Cardiac muscle cell (in vitro differentiated cells and primary cell): ENCODE results near the gene BOD1L2. TPM values are rescaled to one million over a fixed set of nuclear protein-coding genes. Genes with fewer than 3 reads are reported as not detected.
A peak's percentile ranks its signal among the peaks of the same experiment; 100 is the strongest.

Experiments used
- DNase-seq, 2 donors: peaks; one replicate each; pipeline versions ENCODE4 v3.0.0 to v3.0.0-alpha.2; 2010 to 2017; ENCODE audit warnings: low read depth in 1 of 2, low spot score in 1 of 2
- H3K27ac ChIP-seq: fragments of 200-600 bp; sonication (generic); 2 replicates; pipeline ENCODE4 v1.5.1; 2016
- H3K27me3 ChIP-seq: fragments of 200-600 bp; sonication (generic); 2 replicates; pipeline ENCODE4 v1.6.0; 2016; ENCODE audit warnings: control low read depth
- H3K36me3 ChIP-seq: fragments of 200-600 bp; sonication (generic); 2 replicates; pipeline ENCODE4 v1.5.1; 2016; ENCODE audit warnings: control low read depth
- H3K4me1 ChIP-seq: fragments of 200-600 bp; sonication (generic); 2 replicates; pipeline ENCODE4 v1.8.1; 2017; ENCODE audit warnings: low read depth, mild to moderate bottlenecking, mixed run types
- H3K4me3 ChIP-seq: fragments of 200-600 bp; sonication (generic); 2 replicates; pipeline ENCODE4 v1.5.1; 2016; ENCODE audit warnings: mild to moderate bottlenecking
- H3K9me3 ChIP-seq: fragments of 200-600 bp; sonication (generic); 2 replicates; pipeline ENCODE4 v1.5.1; 2017; ENCODE audit warnings: low read depth, mild to moderate bottlenecking, control low read depth
- polyA plus RNA-seq: library from polyadenylated mRNA; unstranded; fragments of >200 nt; fragmentation: Nextera tagmentation; extraction: Ambion mirVana; gene quantifications from 2 replicates; pipeline ENCODE4 v1.2.1, GENCODE V29; 2016
- total RNA-seq: library from RNA; depleted of rRNA; stranded (reverse); fragments of >200 nt; gene quantifications from 2 replicates; pipeline ENCODE4 v1.2.3, GENCODE V29; 2016
- TF ChIP-seq, protein P1 (sequence below): IDR thresholded peaks from 2 replicates; pipeline ENCODE4 v1.5.1; 2012; ENCODE audit warnings: low read depth, mild to moderate bottlenecking, low read length

The BOD1L2 gene
- total and polyA plus RNA-seq, 2 experiments from 2014 or later: not detected

DNA sequence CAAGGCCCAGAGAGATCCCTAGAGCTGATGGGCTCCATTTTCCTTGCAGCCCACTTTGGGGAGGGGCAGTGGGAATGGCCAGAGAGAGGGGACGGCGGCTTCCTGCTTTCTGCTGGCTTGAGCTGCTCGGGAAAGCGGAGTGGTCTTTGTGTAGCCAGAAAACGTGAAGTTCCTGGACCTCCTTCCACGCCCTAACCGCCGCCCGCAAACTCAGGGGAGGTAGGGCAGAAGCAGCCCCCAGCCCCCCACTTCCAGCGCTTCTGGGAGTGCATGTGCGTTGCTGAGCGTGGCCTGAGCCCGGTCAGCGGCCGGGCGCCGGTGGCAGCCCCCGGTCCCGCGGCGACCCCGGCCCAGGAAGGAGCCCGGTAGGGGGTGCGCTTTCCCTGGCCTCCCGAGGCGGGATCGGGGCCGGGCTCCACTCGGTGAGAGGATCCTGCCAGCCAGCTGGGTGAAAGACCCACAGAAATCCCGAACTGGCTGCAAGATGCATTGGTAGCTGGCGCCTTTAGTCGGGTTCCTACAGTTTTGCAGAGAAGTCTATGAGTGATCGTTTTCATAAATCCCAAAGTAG, 25.3 kb upstream of the BOD1L2 start:
- Histone ChIP-seq H3K27ac (no peak overlapping the region), H3K9me3 (no peaks in the 10 kb centered on the region), H3K4me3 (no peak overlapping the region), H3K36me3 (no peaks in the 10 kb centered on the region), H3K27me3 (no peaks in the 10 kb centered on the region), H3K4me1 (no peaks in the 10 kb centered on the region)
- DNase-seq: peak in 1 of 2 donors; percentile 43
- TF ChIP-seq, protein P1, sequence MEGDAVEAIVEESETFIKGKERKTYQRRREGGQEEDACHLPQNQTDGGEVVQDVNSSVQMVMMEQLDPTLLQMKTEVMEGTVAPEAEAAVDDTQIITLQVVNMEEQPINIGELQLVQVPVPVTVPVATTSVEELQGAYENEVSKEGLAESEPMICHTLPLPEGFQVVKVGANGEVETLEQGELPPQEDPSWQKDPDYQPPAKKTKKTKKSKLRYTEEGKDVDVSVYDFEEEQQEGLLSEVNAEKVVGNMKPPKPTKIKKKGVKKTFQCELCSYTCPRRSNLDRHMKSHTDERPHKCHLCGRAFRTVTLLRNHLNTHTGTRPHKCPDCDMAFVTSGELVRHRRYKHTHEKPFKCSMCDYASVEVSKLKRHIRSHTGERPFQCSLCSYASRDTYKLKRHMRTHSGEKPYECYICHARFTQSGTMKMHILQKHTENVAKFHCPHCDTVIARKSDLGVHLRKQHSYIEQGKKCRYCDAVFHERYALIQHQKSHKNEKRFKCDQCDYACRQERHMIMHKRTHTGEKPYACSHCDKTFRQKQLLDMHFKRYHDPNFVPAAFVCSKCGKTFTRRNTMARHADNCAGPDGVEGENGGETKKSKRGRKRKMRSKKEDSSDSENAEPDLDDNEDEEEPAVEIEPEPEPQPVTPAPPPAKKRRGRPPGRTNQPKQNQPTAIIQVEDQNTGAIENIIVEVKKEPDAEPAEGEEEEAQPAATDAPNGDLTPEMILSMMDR: no peak

DNA sequence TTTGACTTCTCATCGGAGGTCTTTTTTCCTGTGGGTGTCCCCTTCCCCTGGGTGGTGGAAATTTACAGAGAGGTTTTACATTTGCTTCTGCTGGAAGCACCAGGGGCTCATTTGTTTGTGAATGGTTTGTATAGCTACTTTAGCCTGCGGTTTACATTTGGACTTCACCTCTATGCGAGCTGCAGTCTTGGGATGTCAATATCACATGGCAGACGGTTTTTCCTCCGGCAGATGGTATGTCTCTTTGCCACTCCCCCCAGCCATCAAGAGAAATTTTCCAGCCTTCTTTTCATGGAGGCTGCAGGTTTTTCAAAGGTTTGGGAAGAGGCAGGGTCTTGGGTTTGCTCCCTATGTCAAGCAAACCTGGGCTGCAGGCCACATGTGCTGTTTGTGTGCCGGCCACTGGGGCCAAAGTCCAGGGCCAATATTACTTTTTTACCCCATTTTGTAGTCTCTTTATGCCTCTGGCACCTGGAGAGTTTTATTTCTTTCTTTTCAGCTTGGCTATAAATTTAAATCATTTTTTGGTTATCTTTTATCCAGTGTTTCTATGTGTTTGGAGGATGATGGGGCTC, 23.9 kb upstream of the BOD1L2 start:
- TF ChIP-seq, protein P1: no peak
- H3K4me1 ChIP-seq: no peaks in the 10 kb centered on the region
- H3K27me3 ChIP-seq: no peaks in the 10 kb centered on the region
- no peak overlapping the region for H3K27ac ChIP-seq
- no peak overlapping the region for H3K4me3 ChIP-seq
- no peaks in the 10 kb centered on the region for H3K36me3 ChIP-seq
- H3K9me3 ChIP-seq: no peaks in the 10 kb centered on the region
- no peak for DNase-seq

DNA sequence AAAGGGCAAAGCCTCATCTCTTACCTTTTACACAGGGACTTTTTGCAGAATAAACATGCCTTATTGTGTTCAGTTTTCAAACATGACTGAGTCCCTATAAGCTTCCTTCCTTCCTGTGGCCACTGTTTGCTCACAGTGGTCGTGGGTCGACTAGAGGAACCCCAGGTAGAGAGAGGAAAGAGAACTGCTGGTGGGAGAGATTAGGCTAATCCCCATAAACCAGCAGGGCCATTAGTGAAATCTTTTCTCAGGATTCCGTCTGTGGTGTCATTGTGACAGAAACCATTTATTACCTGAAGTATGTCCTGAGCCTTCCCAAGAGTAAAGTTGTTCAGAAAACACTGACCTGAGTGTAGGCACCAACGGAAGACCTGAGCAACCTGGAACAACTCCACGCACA, 21.3 kb upstream of the BOD1L2 start:
- DNase-seq: no peak
- Histone ChIP-seq H3K27me3 (no peaks in the 10 kb centered on the region), H3K9me3 (no peaks in the 10 kb centered on the region), H3K4me1 (no peaks in the 10 kb centered on the region), H3K27ac (no peak overlapping the region), H3K4me3 (no peak overlapping the region), H3K36me3 (no peaks in the 10 kb centered on the region)
- TF ChIP-seq, protein P1: no peak

DNA sequence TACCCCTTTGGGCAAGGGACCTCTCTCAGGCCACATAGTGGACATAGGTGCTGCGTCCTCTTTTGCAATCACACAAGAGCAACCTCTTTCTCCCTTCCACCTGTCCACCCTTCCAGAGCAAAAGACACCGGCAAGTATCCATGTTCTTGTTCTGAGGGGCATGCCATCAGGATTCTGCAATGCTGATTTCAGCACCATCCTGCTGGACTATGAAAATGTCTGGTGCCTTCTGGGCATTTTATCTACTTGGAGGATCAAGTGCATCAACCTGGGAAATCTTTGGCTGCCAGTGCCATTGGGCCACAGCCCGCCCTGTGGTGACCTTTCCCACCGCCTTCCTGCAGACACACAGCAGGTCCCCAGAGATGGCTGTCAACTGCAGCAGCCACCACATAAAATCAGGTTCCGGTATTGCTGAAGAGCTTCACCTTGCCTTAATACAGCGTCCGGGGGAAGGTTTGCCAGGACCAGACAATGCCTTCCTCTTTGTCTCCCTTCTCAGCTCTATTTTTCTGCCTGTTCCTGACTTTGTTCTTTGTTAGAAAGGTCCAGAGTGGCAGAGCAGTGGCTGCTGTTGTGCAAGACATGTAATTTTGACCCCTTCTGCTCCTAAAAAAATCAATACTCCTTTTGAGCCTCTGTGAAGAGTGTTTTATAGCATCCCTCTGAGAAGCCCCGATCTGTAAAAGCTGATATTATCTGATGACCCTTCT, 18.5 kb upstream of the BOD1L2 start:
- Histone ChIP-seq H3K4me3 (no peak overlapping the region), H3K27me3 (no peaks in the 10 kb centered on the region), H3K4me1 (no peaks in the 10 kb centered on the region), H3K9me3 (no peaks in the 10 kb centered on the region), H3K36me3 (no peaks in the 10 kb centered on the region), H3K27ac (no peak overlapping the region)
- TF ChIP-seq, protein P1: no peak
- peak in 1 of 2 donors; percentile 5 for DNase-seq

DNA sequence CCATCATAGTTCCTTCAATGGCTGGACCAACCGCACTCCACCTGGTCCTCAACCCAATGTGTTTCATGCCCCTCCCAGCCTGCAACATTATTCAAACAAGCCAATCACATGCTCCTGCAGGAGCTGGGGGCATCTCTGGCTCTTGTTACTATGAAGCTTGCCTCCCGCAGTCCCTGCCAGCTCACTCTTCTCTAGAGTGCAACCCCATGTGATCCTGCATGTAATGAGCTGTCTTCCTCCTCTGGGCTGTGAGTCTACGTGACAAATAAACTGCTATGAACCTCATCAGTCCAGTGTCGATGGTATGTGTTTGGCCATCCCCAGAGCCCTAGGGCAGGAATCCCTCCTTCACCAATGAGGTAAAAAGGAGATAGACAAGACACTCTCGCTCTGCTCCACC, 15.8 kb upstream of the BOD1L2 start:
- TF ChIP-seq, protein P1: no peak
- no peaks in the 10 kb centered on the region for H3K9me3 ChIP-seq
- H3K27me3 ChIP-seq: no peaks in the 10 kb centered on the region
- no peaks in the 10 kb centered on the region for H3K36me3 ChIP-seq
- no peak overlapping the region for H3K4me3 ChIP-seq
- H3K4me1 ChIP-seq: peaks cover 5% of the 10 kb centered on the region
- no peak overlapping the region for H3K27ac ChIP-seq
- DNase-seq: no peak
